Natural killer cell treated with Interleukin-12 subunit alpha and Interleukin-12 subunit beta and Interleukin-15 and Interleukin-18, amount 100 ng/mL, for 72 hours (primary cell): Measurements from ENCODE around the gene USP31. TPM values are rescaled to one million over a fixed set of nuclear protein-coding genes. Genes with fewer than 3 reads are reported as not detected.
A peak's percentile ranks its signal among the peaks of the same experiment; 100 is the strongest.

Experiments used
- ATAC-seq, 2 donors: fragments of 150-1000 bp; cut with Tn5 transposase in 1 of 2; sonication (Bioruptor Pico), chemical (Tn5 transposase) in 1 of 2; 2 replicates each; pipeline ENCODE4 v1.10.0; 2021
- DNase-seq: peaks from one replicate; pipeline ENCODE4 v3.0.0; 2022; ENCODE audit warnings: low spot score
- H3K27ac Mint-ChIP-seq, 2 donors: 1 replicate in 1 of 2; 2 replicates in 1 of 2; pipeline ENCODE4 v1.8.0; 2022; ENCODE audit warnings: mixed read lengths in 2 of 2, mild to moderate bottlenecking in 1 of 2, moderate library complexity in 1 of 2
- H3K27me3 Mint-ChIP-seq, 2 donors: 1 replicate in 1 of 2; 2 replicates in 1 of 2; pipeline ENCODE4 v1.8.0; 2022; ENCODE audit warnings: mixed read lengths in 2 of 2
- H3K36me3 Mint-ChIP-seq: one replicate; pipeline ENCODE4 v1.8.0; 2022; ENCODE audit warnings: mixed read lengths
- H3K4me1 Mint-ChIP-seq, 2 donors: 1 replicate in 1 of 2; 2 replicates in 1 of 2; pipeline ENCODE4 v1.8.0; 2022; ENCODE audit warnings: low read depth in 2 of 2, mixed read lengths in 2 of 2, mild to moderate bottlenecking in 1 of 2
- H3K4me3 Mint-ChIP-seq: one replicate; pipeline ENCODE4 v1.8.0; 2022; ENCODE audit warnings: mixed read lengths
- H3K9me3 Mint-ChIP-seq: 2 replicates; pipeline ENCODE4 v1.8.0; 2022; ENCODE audit warnings: mixed read lengths
- total RNA-seq, 2 donors: library from RNA; stranded (reverse); gene quantifications; one replicate each; pipeline ENCODE4 v1.2.3, GENCODE V29; 2022

Gene USP31
- total RNA-seq, 2 donors from 2014 or later: 5.7 to 16.6 TPM

DNA sequence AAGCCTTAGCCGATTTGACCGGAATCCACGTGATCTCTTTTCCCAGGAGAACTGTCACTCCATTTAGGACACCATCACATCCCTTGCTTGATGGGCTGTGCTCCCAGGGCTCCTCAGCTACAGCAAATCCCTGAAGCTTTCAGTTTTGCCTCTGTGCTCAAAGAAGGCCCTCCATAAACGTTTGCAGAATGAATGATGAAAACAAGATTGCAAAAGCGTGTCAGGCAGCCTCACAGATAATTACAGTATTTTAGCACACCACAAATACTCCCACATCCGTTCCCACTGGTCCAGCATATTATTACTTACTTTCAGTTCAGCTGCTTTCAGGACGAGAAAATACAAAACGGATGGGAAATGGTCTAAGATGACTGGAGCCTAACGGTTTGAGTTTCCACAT is 84.6 kb downstream of the USP31 start:
- H3K9me3 Mint-ChIP-seq: no peaks in the 10 kb centered on the region
- H3K4me1 Mint-ChIP-seq: peaks cover 3 to 4% of the 10 kb centered on the region in 2 donors
- no peak overlapping the region for H3K27ac Mint-ChIP-seq
- ATAC-seq: peak in 1 of 2 donors; percentile 24
- no peak for DNase-seq
- peaks cover 0 to 4% of the 10 kb centered on the region in 2 donors for H3K27me3 Mint-ChIP-seq
- H3K36me3 Mint-ChIP-seq: peaks cover 6% of the 10 kb centered on the region
- H3K4me3 Mint-ChIP-seq: peak overlapping the region; percentile 48

GRCh38 chr16:23062524-23062923 is 86.7 kb downstream of the USP31 start:
- ATAC-seq (no peak), DNase-seq (no peak)
- Mint-ChIP-seq H3K9me3 (no peaks in the 10 kb centered on the region), H3K4me1 (peaks cover 3 to 4% of the 10 kb centered on the region in 2 donors), H3K27me3 (peaks cover 11 to 13% of the 10 kb centered on the region in 2 donors), H3K4me3 (no peak overlapping the region), H3K36me3 (peaks cover 2% of the 10 kb centered on the region), H3K27ac (no peak overlapping the region)

DNA sequence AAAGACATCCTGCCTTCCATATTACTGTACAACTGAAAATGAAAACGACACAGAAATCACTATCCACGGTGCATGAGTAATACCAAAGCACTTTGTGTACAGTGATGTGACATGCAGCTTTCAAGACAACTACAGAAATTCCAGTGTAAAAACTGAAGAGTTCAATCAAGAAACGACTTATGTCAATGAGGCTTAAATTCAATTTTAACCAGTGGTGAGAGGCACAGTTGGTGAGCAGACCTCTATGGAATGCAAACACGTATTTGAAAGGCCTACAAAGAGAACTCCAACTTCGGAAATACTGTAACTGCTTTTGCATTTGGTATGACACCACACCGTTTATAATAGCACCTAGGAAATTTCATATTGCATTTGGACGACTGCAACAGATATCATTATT is 87.6 kb downstream of the USP31 start:
- DNase-seq (no peak), ATAC-seq (no peak)
- H3K4me1 Mint-ChIP-seq: peaks cover 3 to 4% of the 10 kb centered on the region in 2 donors
- no peaks in the 10 kb centered on the region for H3K9me3 Mint-ChIP-seq
- H3K36me3 Mint-ChIP-seq: no peaks in the 10 kb centered on the region
- H3K4me3 Mint-ChIP-seq: no peak overlapping the region
- H3K27me3 Mint-ChIP-seq: peaks cover 16 to 21% of the 10 kb centered on the region in 2 donors
- no peak overlapping the region for H3K27ac Mint-ChIP-seq

GRCh38 chr16:23060458-23061320 is 88.6 kb downstream of the USP31 start:
- Mint-ChIP-seq H3K36me3 (no peaks in the 10 kb centered on the region), H3K27ac (no peak overlapping the region), H3K4me3 (no peak overlapping the region), H3K27me3 (peaks cover 20 to 31% of the 10 kb centered on the region in 2 donors), H3K9me3 (no peaks in the 10 kb centered on the region), H3K4me1 (peaks cover 3 to 4% of the 10 kb centered on the region in 2 donors)
- peak; percentile 65 for DNase-seq
- peak; percentile 73 to 78 for ATAC-seq

GRCh38 chr16:23059433-23059832 is 89.8 kb downstream of the USP31 start:
- no peaks in the 10 kb centered on the region for H3K9me3 Mint-ChIP-seq
- DNase-seq (no peak), ATAC-seq (no peak)
- no peak overlapping the region for H3K27ac Mint-ChIP-seq
- H3K4me3 Mint-ChIP-seq: no peak overlapping the region
- H3K36me3 Mint-ChIP-seq: no peaks in the 10 kb centered on the region
- peaks cover 29 to 44% of the 10 kb centered on the region in 2 donors for H3K27me3 Mint-ChIP-seq
- peaks cover 3 to 4% of the 10 kb centered on the region in 2 donors for H3K4me1 Mint-ChIP-seq

GRCh38 chr16:23058576-23058975 is 90.7 kb downstream of the USP31 start:
- Mint-ChIP-seq H3K27me3 (peaks cover 29 to 48% of the 10 kb centered on the region in 2 donors), H3K4me1 (peaks cover 0 to 3% of the 10 kb centered on the region in 2 donors), H3K27ac (no peak overlapping the region), H3K36me3 (no peaks in the 10 kb centered on the region), H3K9me3 (no peaks in the 10 kb centered on the region), H3K4me3 (no peak overlapping the region)
- DNase-seq (no peak), ATAC-seq (no peak)

DNA sequence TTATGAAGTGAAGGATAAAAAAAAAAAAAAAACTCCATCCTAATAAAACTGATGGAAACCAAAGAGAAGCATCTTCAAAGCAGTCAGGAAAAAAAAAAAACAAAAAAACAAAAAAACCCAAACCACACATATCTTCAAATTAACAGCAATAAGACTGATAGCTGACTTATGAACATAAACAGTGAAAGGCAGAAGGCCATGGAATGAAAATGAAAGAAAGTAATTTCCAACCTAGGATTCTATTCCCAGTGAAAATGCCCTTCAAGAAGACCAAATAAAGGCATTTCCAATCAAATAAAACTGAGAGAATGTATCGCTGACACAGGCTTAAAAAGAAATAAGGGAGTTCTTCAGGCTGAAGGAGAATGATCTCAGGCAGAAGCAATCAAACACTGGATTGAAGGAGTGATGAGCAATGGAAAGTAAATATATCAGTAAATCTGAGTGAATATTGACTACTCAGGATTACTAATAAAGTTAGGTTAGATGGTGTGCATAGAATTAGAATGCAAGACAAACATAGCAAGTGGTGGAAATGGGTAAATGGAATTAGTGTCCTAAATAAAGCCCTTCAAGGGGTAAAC is 92.1 kb downstream of the USP31 start:
- ATAC-seq: no peak
- peaks cover 32 to 55% of the 10 kb centered on the region in 2 donors for H3K27me3 Mint-ChIP-seq

DNA sequence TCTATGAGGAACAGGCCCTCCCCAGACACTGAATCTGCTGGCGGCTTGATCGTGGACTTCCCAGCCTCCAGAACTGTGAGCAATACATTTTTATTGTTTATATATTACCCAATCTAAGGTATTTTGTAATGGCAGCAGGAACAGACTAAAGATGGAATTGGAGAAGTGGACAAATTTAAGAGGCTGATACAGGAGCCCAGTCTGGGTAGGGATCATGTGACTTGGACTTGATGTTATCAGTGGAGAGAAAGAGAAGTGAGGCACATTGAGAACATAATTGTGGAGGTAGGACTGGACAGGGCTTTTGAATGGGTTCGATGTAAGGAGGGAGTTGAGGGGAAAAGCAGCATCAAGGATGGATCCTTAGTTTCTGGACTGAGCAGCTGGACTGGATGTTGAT is 93.8 kb downstream of the USP31 start:
- Mint-ChIP-seq H3K27me3 (peaks cover 31 to 60% of the 10 kb centered on the region in 2 donors), H3K27ac (no peak overlapping the region), H3K4me1 (peaks cover 0 to under 1% of the 10 kb centered on the region in 2 donors), H3K9me3 (no peaks in the 10 kb centered on the region), H3K36me3 (no peaks in the 10 kb centered on the region), H3K4me3 (no peak overlapping the region)
- no peak for DNase-seq
- no peak for ATAC-seq

More for the DNA sequence above, 92.1 kb downstream of the USP31 start:
- Mint-ChIP-seq H3K27ac (no peak overlapping the region), H3K4me1 (peaks cover 0 to 3% of the 10 kb centered on the region in 2 donors), H3K4me3 (no peak overlapping the region), H3K36me3 (no peaks in the 10 kb centered on the region), H3K9me3 (no peaks in the 10 kb centered on the region)
- no peak for DNase-seq

- H3K4me1 Mint-ChIP-seq: no peaks in the 10 kb centered on the region
- no peak overlapping the region for H3K4me3 Mint-ChIP-seq
- H3K36me3 Mint-ChIP-seq: no peaks in the 10 kb centered on the region
- H3K27me3 Mint-ChIP-seq: peaks cover 30 to 67% of the 10 kb centered on the region in 2 donors
- no peaks in the 10 kb centered on the region for H3K9me3 Mint-ChIP-seq
- no peak for ATAC-seq
- DNase-seq: no peak
- no peak overlapping the region for H3K27ac Mint-ChIP-seq
Measured at GRCh38 chr16:23052908-23053580, 96.2 kb downstream of the USP31 start.

DNA sequence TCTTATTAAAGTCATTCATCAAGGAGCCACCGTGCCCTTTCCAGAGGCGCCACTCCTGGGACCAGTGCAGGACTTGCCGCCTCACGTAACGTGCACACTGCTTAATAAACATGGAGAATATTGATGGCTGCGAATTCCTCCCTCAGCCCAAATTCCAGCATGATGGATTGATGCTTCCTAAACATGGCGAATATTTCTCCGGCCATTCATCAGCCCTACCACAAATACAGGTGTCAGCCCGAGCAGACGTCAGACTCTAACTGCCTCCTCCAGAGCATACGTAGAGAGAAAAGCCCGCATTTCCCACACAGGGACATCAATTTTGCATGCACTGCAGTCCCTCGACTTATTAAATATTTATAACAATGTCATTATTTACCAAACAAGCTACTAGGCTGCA is 97.0 kb downstream of the USP31 start:
- peaks cover 33 to 70% of the 10 kb centered on the region in 2 donors for H3K27me3 Mint-ChIP-seq
- no peak overlapping the region for H3K4me3 Mint-ChIP-seq
- DNase-seq (no peak), ATAC-seq (no peak)
- no peaks in the 10 kb centered on the region for H3K4me1 Mint-ChIP-seq
- H3K9me3 Mint-ChIP-seq: no peaks in the 10 kb centered on the region
- no peaks in the 10 kb centered on the region for H3K36me3 Mint-ChIP-seq
- no peak overlapping the region for H3K27ac Mint-ChIP-seq

- Mint-ChIP-seq H3K36me3 (no peaks in the 10 kb centered on the region), H3K4me1 (no peaks in the 10 kb centered on the region), H3K27me3 (peaks cover 31 to 70% of the 10 kb centered on the region in 2 donors), H3K27ac (no peak overlapping the region), H3K9me3 (no peaks in the 10 kb centered on the region), H3K4me3 (no peak overlapping the region)
- DNase-seq (no peak), ATAC-seq (no peak)
Measured at GRCh38 chr16:23051587-23051986, 97.7 kb downstream of the USP31 start.

- ATAC-seq (no peak), DNase-seq (no peak)
- Mint-ChIP-seq H3K9me3 (peaks cover 6% of the 10 kb centered on the region), H3K4me1 (no peaks in the 10 kb centered on the region), H3K27me3 (peaks cover 32 to 57% of the 10 kb centered on the region in 2 donors), H3K4me3 (no peak overlapping the region), H3K27ac (no peak overlapping the region), H3K36me3 (peaks cover 13% of the 10 kb centered on the region)
Measured at GRCh38 chr16:23048164-23048563, 101.1 kb downstream of the USP31 start.

DNA sequence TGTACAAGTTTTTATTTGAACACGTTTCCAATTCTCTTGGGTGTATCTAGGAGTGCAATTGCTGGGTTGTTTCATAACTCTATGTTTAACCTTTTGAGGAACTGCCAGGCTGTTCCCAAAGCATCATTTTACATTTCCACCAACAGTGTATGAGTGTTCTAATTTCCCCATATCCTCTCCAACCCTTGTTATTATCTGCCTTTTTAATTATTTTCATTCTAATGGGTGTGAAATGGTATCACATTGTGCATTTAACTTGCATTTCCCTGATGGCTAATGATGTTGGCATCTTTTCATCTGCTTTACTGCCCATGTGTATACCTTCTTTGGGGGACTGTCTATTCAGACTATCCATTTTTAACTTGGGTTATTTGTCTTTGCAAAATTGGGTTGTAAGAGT is 104.2 kb downstream of the USP31 start:
- Mint-ChIP-seq H3K4me3 (no peak overlapping the region), H3K36me3 (peaks cover 13% of the 10 kb centered on the region)

GRCh38 chr16:23040246-23040645 is 109.0 kb downstream of the USP31 start:
- no peaks in the 10 kb centered on the region for H3K4me1 Mint-ChIP-seq
- peaks cover 8% of the 10 kb centered on the region for H3K9me3 Mint-ChIP-seq
- no peak overlapping the region for H3K27ac Mint-ChIP-seq
- ATAC-seq: no peak
- no peak overlapping the region for H3K4me3 Mint-ChIP-seq
- H3K36me3 Mint-ChIP-seq: peaks cover 12% of the 10 kb centered on the region
- H3K27me3 Mint-ChIP-seq: peaks cover 14 to 25% of the 10 kb centered on the region in 2 donors
- no peak for DNase-seq

More for the DNA sequence above, 104.2 kb downstream of the USP31 start:
- no peaks in the 10 kb centered on the region for H3K4me1 Mint-ChIP-seq
- DNase-seq (no peak), ATAC-seq (no peak)
- no peak overlapping the region for H3K27ac Mint-ChIP-seq
- H3K27me3 Mint-ChIP-seq: peaks cover 26 to 44% of the 10 kb centered on the region in 2 donors
- H3K9me3 Mint-ChIP-seq: peaks cover 6% of the 10 kb centered on the region
